GM21528 (cell line): ENCODE measurements around the gene MPIG6B.
"Not testable (repeated sequence)": the region's sequence is repeated elsewhere in the genome, so short reads cannot be mapped to it uniquely, and the experiment has no call there.

Experiments
- ATAC-seq: cut with Tn5 transposase; IDR thresholded peaks from one replicate; pipeline ENCODE4 v1.9.1; 2021; ENCODE audit warnings: mild to moderate bottlenecking, moderate library complexity; ENCODE audit not compliant: unreplicated experiment, low FRiP score

The MPIG6B gene

GRCh38 chr6:31700740-31701401 lies 22.3 kb upstream of the MPIG6B start:
- ATAC-seq, result no peak

- ATAC-seq, result no peak
Observed at GRCh38 chr6:31701666-31702404, 21.3 kb upstream of the MPIG6B start.

GRCh38 chr6:31702405-31702818 lies 20.8 kb upstream of the MPIG6B start:
- no peak for ATAC-seq

GRCh38 chr6:31702819-31703716 lies 20.1 kb upstream of the MPIG6B start, which contains the start of gene ABHD16A:
ABHD16A (minus strand) TSS chr6:31703324; CDS start chr6:31703281, 43 bp downstream.
- peak; percentile 86 for ATAC-seq

GRCh38 chr6:31705931-31706330 lies 17.2 kb upstream of the MPIG6B start:
- no peak for ATAC-seq

- no peak for ATAC-seq
Observed at GRCh38 chr6:31706599-31706998, 16.6 kb upstream of the MPIG6B start, which contains the start of gene LY6G6F. LY6G6F (plus strand) TSS chr6:31706866; CDS start chr6:31706907, 41 bp downstream.

GRCh38 chr6:31707701-31708100 lies 15.5 kb upstream of the MPIG6B start:
- no peak for ATAC-seq

GRCh38 chr6:31708224-31708623 lies 14.9 kb upstream of the MPIG6B start:
- no peak for ATAC-seq

GRCh38 chr6:31709157-31709556 lies 14.0 kb upstream of the MPIG6B start:
- not testable (repeated sequence) for ATAC-seq

GRCh38 chr6:31710523-31711219 lies 12.5 kb upstream of the MPIG6B start:
- no peak for ATAC-seq

GRCh38 chr6:31711233-31711632 lies 11.9 kb upstream of the MPIG6B start:
- no peak for ATAC-seq

GRCh38 chr6:31712296-31712695 lies 10.9 kb upstream of the MPIG6B start:
- ATAC-seq, result no peak

GRCh38 chr6:31713465-31713864 lies 9.7 kb upstream of the MPIG6B start:
- ATAC-seq, result no peak

GRCh38 chr6:31713991-31714684 lies 9.0 kb upstream of the MPIG6B start:
- ATAC-seq, result no peak

- no peak for ATAC-seq
Observed at GRCh38 chr6:31715022-31715958, 7.9 kb upstream of the MPIG6B start, which contains the start of gene LY6G6D. LY6G6D (plus strand) TSS chr6:31715348; CDS start chr6:31715356, 8 bp downstream.

- no peak for ATAC-seq
Observed at GRCh38 chr6:31717499-31718222, 5.5 kb upstream of the MPIG6B start.

GRCh38 chr6:31718265-31718664 lies 4.9 kb upstream of the MPIG6B start:
- no peak for ATAC-seq

- no peak for ATAC-seq
Observed at GRCh38 chr6:31719001-31719400, 4.2 kb upstream of the MPIG6B start.
